Stimulated activated CD4-positive, alpha-beta T cell treated with anti-CD3 and anti-CD28 coated beads, Interleukin-2, amount 100 ng/mL, for 24 hours (primary cell): ENCODE results near the gene CACNA2D1.

Source experiments
- DNase-seq, 2 donors: peaks; one replicate each; pipeline ENCODE4 v3.0.0-alpha.2; 2020

The CACNA2D1 gene

GRCh38 chr7:82211333-82211732 is 232.2 kb downstream of the CACNA2D1 start:
- no peak for DNase-seq

GRCh38 chr7:82210416-82211184 is 233.0 kb downstream of the CACNA2D1 start:
- no peak for DNase-seq

- no peak for DNase-seq
These were observed 234.3 kb downstream of the CACNA2D1 start for GRCh38 chr7:82209179-82209747.

GRCh38 chr7:82204694-82205093 is 238.9 kb downstream of the CACNA2D1 start:
- no peak for DNase-seq

- DNase-seq: no peak
These were observed 240.6 kb downstream of the CACNA2D1 start for GRCh38 chr7:82202965-82203364.

GRCh38 chr7:82202107-82202506 is 241.5 kb downstream of the CACNA2D1 start:
- DNase-seq: no peak

- no peak for DNase-seq
These were observed 243.0 kb downstream of the CACNA2D1 start for GRCh38 chr7:82200601-82201000.

- DNase-seq: no peak
These were observed 249.4 kb downstream of the CACNA2D1 start for GRCh38 chr7:82194016-82194643.

- no peak for DNase-seq
These were observed 254.9 kb downstream of the CACNA2D1 start for GRCh38 chr7:82188636-82189035.

- no peak for DNase-seq
These were observed 258.1 kb downstream of the CACNA2D1 start for GRCh38 chr7:82185443-82185842.

- no peak for DNase-seq
These were observed 259.9 kb downstream of the CACNA2D1 start for GRCh38 chr7:82183634-82184033.

- no peak for DNase-seq
These were observed 264.3 kb downstream of the CACNA2D1 start for GRCh38 chr7:82179311-82179710.

GRCh38 chr7:82175319-82175718 is 268.3 kb downstream of the CACNA2D1 start:
- no peak for DNase-seq

- DNase-seq: no peak
These were observed 270.1 kb downstream of the CACNA2D1 start for GRCh38 chr7:82173400-82174021.

GRCh38 chr7:82172881-82173280 is 270.7 kb downstream of the CACNA2D1 start:
- no peak for DNase-seq

- no peak for DNase-seq
These were observed 271.6 kb downstream of the CACNA2D1 start for GRCh38 chr7:82172017-82172416.

GRCh38 chr7:82167558-82168314 is 275.8 kb downstream of the CACNA2D1 start:
- no peak for DNase-seq

GRCh38 chr7:82166260-82167015 is 277.1 kb downstream of the CACNA2D1 start:
- DNase-seq: no peak

GRCh38 chr7:82164813-82165212 is 278.8 kb downstream of the CACNA2D1 start:
- no peak for DNase-seq

GRCh38 chr7:82164410-82164809 is 279.2 kb downstream of the CACNA2D1 start:
- DNase-seq: no peak

- no peak for DNase-seq
These were observed 280.0 kb downstream of the CACNA2D1 start for GRCh38 chr7:82163586-82163985.

GRCh38 chr7:82162289-82162688 is 281.3 kb downstream of the CACNA2D1 start:
- DNase-seq: no peak
